Liver (tissue), 3 donors: ENCODE measurements around the gene NSF.
"Not testable (repeated sequence)": the region's sequence is repeated elsewhere in the genome, so short reads cannot be mapped to it uniquely, and the experiment has no call there.

Source experiments
- ATF3 ChIP-seq: IDR thresholded peaks from 2 replicates; pipeline ENCODE4 v1.6.1; 2016; ENCODE audit warnings: antibody characterized with exemption
- CTCF ChIP-seq: fragments of 150-350 bp; IDR thresholded peaks from 2 replicates; pipeline ENCODE4 v1.5.1; 2017; ENCODE audit warnings: improper control_type of control experiment, low read depth, low read length; ENCODE audit not compliant: missing input control
- EGR1 ChIP-seq, 2 donors: IDR thresholded peaks; 2 replicates each; pipeline ENCODE4 v1.6.1; 2016 to 2018; ENCODE audit warnings: antibody characterized with exemption in 2 of 2, low read depth in 2 of 2
- GABPA ChIP-seq, 2 donors: IDR thresholded peaks in 1 of 2; conservative IDR thresholded peaks in 1 of 2; 2 replicates each; pipeline ENCODE4 v1.6.1; 2016; ENCODE audit warnings: antibody characterized with exemption in 2 of 2, mild to moderate bottlenecking in 1 of 2, moderate library complexity in 1 of 2
- MAX ChIP-seq: IDR thresholded peaks from 2 replicates; pipeline ENCODE4 v1.6.1; 2016; ENCODE audit warnings: antibody characterized with exemption
- RAD21 ChIP-seq, 2 donors: IDR thresholded peaks; 2 replicates each; pipeline ENCODE4 v1.6.1; 2016; ENCODE audit warnings: antibody characterized with exemption in 2 of 2, mild to moderate bottlenecking in 2 of 2
- REST ChIP-seq: IDR thresholded peaks from 2 replicates; pipeline ENCODE4 v1.6.1; 2016; ENCODE audit warnings: antibody characterized with exemption, mild to moderate bottlenecking
- SP1 ChIP-seq: IDR thresholded peaks from 2 replicates; pipeline ENCODE4 v1.6.1; 2018; ENCODE audit warnings: antibody characterized with exemption, mild to moderate bottlenecking
- TAF1 ChIP-seq: conservative IDR thresholded peaks from 2 replicates; pipeline ENCODE4 v1.6.1; 2016; ENCODE audit warnings: antibody characterized with exemption, mild to moderate bottlenecking
- YY1 ChIP-seq: IDR thresholded peaks from 2 replicates; pipeline ENCODE4 v1.6.1; 2016; ENCODE audit warnings: antibody characterized with exemption, mild to moderate bottlenecking
- ZBTB33 ChIP-seq: IDR thresholded peaks from 2 replicates; pipeline ENCODE4 v1.6.1; 2016; ENCODE audit warnings: antibody characterized with exemption
- donor health status: healthy.
- donor health status: healthy.

GRCh38 chr17:46613876-46614275 is 23.4 kb downstream of the NSF start:
- not testable (repeated sequence) for TF ChIP-seq CTCF; TAF1; MAX; SP1; RAD21 (IDR thresholded peaks at IDR 0.05); GABPA (IDR thresholded peaks at IDR 0.05 in 1 of 2, conservative IDR thresholded peaks at IDR 0.05 in 1 of 2); ATF3; YY1; EGR1 (IDR thresholded peaks at IDR 0.05; ENCODE audit: low read depth in 2 of 2); ZBTB33; REST
